ENCODE measurements around the gene PGS1.

GRCh38 chr17:78414178-78415162 lies 36.0 kb downstream of the PGS1 start:
- TF ChIP-seq EZH2 (IDR thresholded peaks at IDR 0.05; ENCODE audit: borderline replicate concordance, low read depth, low read length, poor library complexity, severe bottlenecking), result no peak
- TF ChIP-seq CTCF (conservative IDR thresholded peaks at IDR 0.05; ENCODE audit: low read depth, low read length), result no peak
